NCI-H446 (cell line): ENCODE data around the gene PNPLA5.
"Not testable (repeated sequence)": the region's sequence is repeated elsewhere in the genome, so short reads cannot be mapped to it uniquely, and the experiment has no call there.

Experiments
- DNase-seq, 2 experiments: peaks; one replicate each; lab custom pipeline; 2025; lab: John Stamatoyannopoulos, UW

The PNPLA5 gene

GRCh38 chr22:43881091-43882061 is 10.4 kb downstream of the PNPLA5 start:
- no peak for DNase-seq

- DNase-seq = no peak
These were observed 11.2 kb downstream of the PNPLA5 start for GRCh38 chr22:43880541-43880991.

- DNase-seq = no peak
These were observed 11.8 kb downstream of the PNPLA5 start for GRCh38 chr22:43879901-43880540.

- no peak for DNase-seq
These were observed 12.8 kb downstream of the PNPLA5 start for GRCh38 chr22:43878831-43879550.

- no peak for DNase-seq
These were observed 13.6 kb downstream of the PNPLA5 start for GRCh38 chr22:43878079-43878795.

- DNase-seq = no peak
These were observed 14.8 kb downstream of the PNPLA5 start for GRCh38 chr22:43876866-43877509.

- no peak for DNase-seq
These were observed 22.0 kb downstream of the PNPLA5 start for GRCh38 chr22:43869799-43870198.

- DNase-seq = not testable (repeated sequence)
These were observed 22.8 kb downstream of the PNPLA5 start for GRCh38 chr22:43869001-43869400.

- DNase-seq = no peak
These were observed 23.8 kb downstream of the PNPLA5 start for GRCh38 chr22:43867839-43868635.

- no peak for DNase-seq
These were observed 29.0 kb downstream of the PNPLA5 start for GRCh38 chr22:43862882-43863202.

GRCh38 chr22:43862074-43862881 is 29.5 kb downstream of the PNPLA5 start, which contains the start of gene SULT4A1:
TSS of gene SULT4A1 (minus strand) at chr22:43862513. CDS start at chr22:43862382, 131 bp downstream.
- DNase-seq = peak in 1 of 2 experiments; percentile 83

- no peak for DNase-seq
These were observed 30.3 kb downstream of the PNPLA5 start for GRCh38 chr22:43861529-43861928.

- DNase-seq = no peak
These were observed 31.0 kb downstream of the PNPLA5 start for GRCh38 chr22:43860831-43861230.

- no peak for DNase-seq
These were observed 31.7 kb downstream of the PNPLA5 start for GRCh38 chr22:43860126-43860525.

GRCh38 chr22:43859621-43860020 is 32.2 kb downstream of the PNPLA5 start:
- DNase-seq = no peak

GRCh38 chr22:43859176-43859575 is 32.6 kb downstream of the PNPLA5 start:
- DNase-seq = no peak

GRCh38 chr22:43858156-43858895 is 33.5 kb downstream of the PNPLA5 start:
- DNase-seq = no peak

- no peak for DNase-seq
These were observed 34.4 kb downstream of the PNPLA5 start for GRCh38 chr22:43857367-43857766.

- DNase-seq = no peak
These were observed 36.4 kb downstream of the PNPLA5 start for GRCh38 chr22:43855431-43855830.
